Osteocyte (in vitro differentiated cells): Measurements from ENCODE around the gene LMCD1. TPM values are rescaled to one million over a fixed set of nuclear protein-coding genes. Genes with fewer than 3 reads are reported as not detected.
A peak's percentile ranks its signal among the peaks of the same experiment; 100 is the strongest.

Experiments
- DNase-seq: peaks from one replicate; pipeline ENCODE4 v3.0.0; 2021; ENCODE audit warnings: mixed read lengths; ENCODE audit not compliant: unreplicated experiment; ENCODE audit errors: extremely low spot score
- H3K27ac Mint-ChIP-seq: one replicate; pipeline ENCODE4 v1.8.0; 2021; ENCODE audit warnings: mild to moderate bottlenecking, mixed read lengths; ENCODE audit not compliant: unreplicated experiment
- H3K27me3 Mint-ChIP-seq: one replicate; pipeline ENCODE4 v1.8.0; 2021; ENCODE audit warnings: mixed read lengths; ENCODE audit not compliant: unreplicated experiment
- H3K36me3 Mint-ChIP-seq: one replicate; pipeline ENCODE4 v1.8.0; 2021; ENCODE audit warnings: mixed read lengths; ENCODE audit not compliant: unreplicated experiment
- H3K4me1 Mint-ChIP-seq: one replicate; pipeline ENCODE4 v1.8.0; 2021; ENCODE audit warnings: mixed read lengths; ENCODE audit not compliant: unreplicated experiment
- H3K4me3 Mint-ChIP-seq: one replicate; pipeline ENCODE4 v1.8.0; 2021; ENCODE audit warnings: mild to moderate bottlenecking, moderate library complexity, mixed read lengths; ENCODE audit not compliant: unreplicated experiment
- H3K9me3 Mint-ChIP-seq: one replicate; pipeline ENCODE4 v1.8.0; 2021; ENCODE audit warnings: mixed read lengths; ENCODE audit not compliant: unreplicated experiment
- CTCF ChIP-seq: fragments of 200-600 bp; sonication (generic); IDR thresholded peaks from 2 replicates; pipeline ENCODE4 v1.5.0; 2021; ENCODE audit warnings: antibody characterized with exemption, mild to moderate bottlenecking, moderate library complexity
- total RNA-seq: library from RNA; stranded (reverse); gene quantifications from 2 replicates; pipeline ENCODE4 v1.2.1, GENCODE V29; 2021

LMCD1 gene
- total RNA-seq, 1 donor from 2014 or later = 136 TPM

- Mint-ChIP-seq H3K9me3 (peaks cover 20% of the 10 kb centered on the region), H3K4me1 (peaks cover 59% of the 10 kb centered on the region), H3K36me3 (peaks cover 9% of the 10 kb centered on the region), H3K27ac (peak overlapping the region; percentile 78), H3K4me3 (no peak overlapping the region), H3K27me3 (no peaks in the 10 kb centered on the region)
- DNase-seq = no peak
- TF ChIP-seq CTCF = no peak
Observed at GRCh38 chr3:8482263-8482662, 19.4 kb upstream of the LMCD1 start.

GRCh38 chr3:8482960-8483665, 18.5 kb upstream of the LMCD1 start:
- H3K27ac Mint-ChIP-seq = peak overlapping the region; percentile 78

GRCh38 chr3:8484409-8485140, 17.0 kb upstream of the LMCD1 start:
- peak overlapping the region; percentile 87 for H3K27ac Mint-ChIP-seq
- no peak for DNase-seq
- H3K36me3 Mint-ChIP-seq = peaks cover 12% of the 10 kb centered on the region
- H3K4me3 Mint-ChIP-seq = no peak overlapping the region
- H3K9me3 Mint-ChIP-seq = peaks cover 17% of the 10 kb centered on the region
- H3K4me1 Mint-ChIP-seq = peaks cover 70% of the 10 kb centered on the region
- TF ChIP-seq CTCF = no peak
- no peaks in the 10 kb centered on the region for H3K27me3 Mint-ChIP-seq

More at GRCh38 chr3:8482960-8483665, 18.5 kb upstream of the LMCD1 start:
- no peak for TF ChIP-seq CTCF
- H3K4me1 Mint-ChIP-seq = peaks cover 59% of the 10 kb centered on the region
- no peaks in the 10 kb centered on the region for H3K27me3 Mint-ChIP-seq
- peaks cover 12% of the 10 kb centered on the region for H3K36me3 Mint-ChIP-seq
- peak; percentile 86 for DNase-seq
- no peak overlapping the region for H3K4me3 Mint-ChIP-seq
- H3K9me3 Mint-ChIP-seq = peaks cover 23% of the 10 kb centered on the region

GRCh38 chr3:8485141-8485870, 16.3 kb upstream of the LMCD1 start:
- H3K27me3 Mint-ChIP-seq = no peaks in the 10 kb centered on the region
- TF ChIP-seq CTCF = no peak

More at GRCh38 chr3:8485141-8485870, 16.3 kb upstream of the LMCD1 start:
- no peak for DNase-seq
- Mint-ChIP-seq H3K4me3 (no peak overlapping the region), H3K4me1 (peaks cover 75% of the 10 kb centered on the region), H3K9me3 (peaks cover 16% of the 10 kb centered on the region), H3K27ac (peak overlapping the region; percentile 87), H3K36me3 (peaks cover 12% of the 10 kb centered on the region)
